OCI-LY3 (cell line): ENCODE data around the gene TNS3.

Experiments
- CTCF ChIP-seq: fragments of 200-600, 300-600 bp; sonication (generic); IDR thresholded peaks from 2 replicates; pipeline ENCODE4 v1.5.1; 2014; ENCODE audit warnings: antibody characterized with exemption, low read length, low read depth
- EZH2phosphoT487 ChIP-seq: fragments of 200-600 bp; shearing (Covaris generic); IDR thresholded peaks from 2 replicates; pipeline ENCODE4 v1.6.1; 2018; ENCODE audit warnings: antibody characterized with exemption, mixed run types, low read depth

DNA sequence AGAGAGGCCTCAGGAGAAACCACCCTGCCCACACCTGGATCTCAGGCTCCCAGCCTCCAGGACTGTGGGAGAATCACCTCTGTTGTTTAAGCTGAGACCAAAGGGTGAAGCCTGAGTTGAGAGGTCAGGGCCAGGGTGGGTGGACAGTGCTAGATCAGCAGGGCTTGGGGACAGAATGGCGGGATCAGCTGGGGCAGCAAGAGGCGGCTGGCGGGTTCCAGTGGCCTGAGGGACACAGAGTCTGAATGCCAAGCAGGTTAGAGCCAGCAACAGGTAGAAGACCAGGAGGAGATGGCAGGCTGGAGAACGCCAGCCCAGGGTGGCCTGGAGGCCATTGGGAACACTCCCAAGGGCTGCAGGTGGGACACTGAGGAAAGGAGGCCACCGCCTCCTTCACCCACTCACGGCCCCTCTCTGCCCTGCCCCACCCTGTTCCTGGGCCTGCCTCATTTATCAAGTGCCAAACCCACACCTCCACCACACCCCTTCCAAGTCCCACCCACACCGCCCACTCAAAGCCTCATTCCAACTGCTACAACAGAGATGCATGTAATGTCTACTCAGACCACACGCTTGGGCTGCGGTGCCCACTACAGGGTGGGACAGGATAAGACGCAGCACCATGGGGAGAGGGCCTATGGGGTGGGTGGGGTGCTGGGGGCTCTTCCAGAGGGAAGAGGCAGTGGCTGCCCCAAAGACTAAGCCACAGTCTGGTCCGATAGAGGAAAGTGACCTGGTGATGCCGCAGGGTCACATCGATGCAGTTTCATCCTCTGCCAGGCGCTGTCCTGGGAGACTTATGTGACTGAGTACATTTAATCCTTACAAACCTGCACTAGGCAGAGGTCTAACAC, 173.9 kb downstream of the TNS3 start:
- TF ChIP-seq CTCF (no peak), EZH2phosphoT487 (no peak)
